SIG-M5 (cell line): ENCODE results near the gene ITPR2.

ENCODE experiments used
- DNase-seq: peaks from one replicate; lab custom pipeline; 2025; lab: John Stamatoyannopoulos, UW

The ITPR2 gene

DNA sequence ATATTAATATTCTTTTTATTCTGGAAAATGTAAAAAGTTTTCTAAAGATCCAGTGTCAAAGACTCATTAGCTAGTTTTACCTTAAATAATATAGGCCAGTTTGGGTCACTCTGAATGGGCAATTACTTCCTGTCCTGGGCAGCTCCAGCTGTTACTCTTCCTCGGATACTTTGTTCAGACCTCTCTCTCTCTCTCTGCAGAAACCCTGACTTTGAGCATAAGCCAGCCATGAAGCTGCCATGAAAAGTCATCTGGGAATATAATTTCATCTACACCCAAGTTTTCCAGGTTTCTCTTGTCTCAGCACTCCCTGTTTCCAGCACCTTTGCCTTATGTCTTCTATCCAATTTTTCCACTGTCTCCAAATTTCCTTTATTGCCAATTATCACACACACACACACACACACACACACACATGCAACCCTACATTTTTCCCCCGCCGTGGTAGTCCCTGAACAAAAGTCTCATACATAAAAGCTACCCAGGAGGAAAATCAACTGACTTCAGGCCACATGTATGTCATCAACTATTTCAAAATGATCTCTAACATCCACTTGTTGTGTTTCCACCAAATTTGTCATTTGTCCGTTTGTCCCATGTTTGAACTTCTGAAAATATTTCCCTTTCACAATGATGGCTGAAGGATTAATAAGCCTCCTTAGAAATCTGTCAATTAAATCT lies 319.5 kb downstream of the ITPR2 start:
- DNase-seq, result no peak

DNA sequence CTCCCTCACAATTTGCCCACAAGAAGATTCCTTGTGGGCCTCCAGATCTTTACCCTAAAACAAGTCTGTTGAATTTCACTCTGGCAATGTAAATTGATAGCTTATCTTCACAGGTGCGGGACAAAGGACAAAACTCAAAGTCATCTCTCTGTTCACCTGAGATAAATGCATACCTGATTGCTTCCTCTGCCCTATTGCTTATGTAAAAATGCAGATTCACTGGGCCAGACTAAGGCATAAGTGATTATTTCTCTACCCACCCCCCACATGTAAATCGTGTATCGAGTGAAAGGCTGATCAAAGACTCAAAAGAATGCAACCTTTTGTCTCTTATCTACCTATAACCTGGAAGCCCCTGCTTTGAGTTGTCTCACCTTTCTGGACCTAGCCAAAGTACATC lies 320.8 kb downstream of the ITPR2 start:
- DNase-seq, result no peak

DNA sequence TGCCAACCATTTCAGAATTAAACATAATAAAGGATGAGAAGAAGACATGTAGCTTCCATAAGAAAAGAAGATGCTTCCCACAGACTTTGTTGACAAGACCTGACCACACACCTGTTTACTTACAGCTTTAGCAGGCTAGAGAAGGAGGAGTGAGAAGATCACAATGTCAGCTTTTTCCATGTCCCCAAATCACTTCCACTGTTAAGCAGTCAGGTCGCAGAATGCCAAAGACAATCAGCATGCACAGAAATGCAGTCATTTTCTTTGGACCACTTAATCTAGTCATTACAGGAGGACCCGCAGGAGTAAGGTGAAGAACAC lies 322.7 kb downstream of the ITPR2 start:
- DNase-seq, result no peak

- no peak for DNase-seq
Measured at GRCh38 chr12:26507613-26508012, 325.4 kb downstream of the ITPR2 start.

DNA sequence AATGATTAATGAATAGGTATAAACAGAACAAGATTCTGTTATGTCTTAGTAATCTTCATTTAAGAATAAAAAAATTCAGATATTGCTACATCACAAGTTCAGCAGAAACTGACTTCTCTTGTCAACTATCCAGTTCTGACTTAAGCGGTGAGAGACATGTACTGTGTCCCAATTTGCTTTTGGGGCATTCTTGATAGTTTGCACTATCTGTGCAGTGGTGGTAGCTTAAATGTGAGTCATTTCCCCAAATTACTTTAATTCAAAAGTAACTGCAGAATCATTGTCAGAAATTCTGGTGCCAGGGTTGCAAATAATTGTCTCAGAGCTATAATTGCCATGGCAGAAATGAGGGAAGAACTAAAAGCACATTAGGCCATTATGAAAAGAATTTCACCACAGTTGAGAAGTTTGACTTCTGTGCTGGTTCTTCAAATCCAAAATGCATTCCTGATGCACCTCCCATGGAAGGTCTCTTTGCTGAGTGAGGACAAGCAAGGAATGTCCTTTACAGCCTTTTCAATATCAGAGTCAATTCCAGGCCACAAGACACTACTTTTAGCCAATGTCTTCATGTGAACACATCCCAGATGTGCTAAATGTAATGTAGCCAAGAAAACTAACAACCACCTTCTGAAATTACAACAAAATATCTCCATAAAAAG lies 332.9 kb downstream of the ITPR2 start:
- no peak for DNase-seq

- no peak for DNase-seq
Measured at GRCh38 chr12:26496170-26496569, 336.8 kb downstream of the ITPR2 start.

- DNase-seq, result no peak
Measured at GRCh38 chr12:26493656-26494055, 339.3 kb downstream of the ITPR2 start.

GRCh38 chr12:26492406-26492805 lies 340.6 kb downstream of the ITPR2 start:
- no peak for DNase-seq

GRCh38 chr12:26489908-26490307 lies 343.1 kb downstream of the ITPR2 start:
- DNase-seq, result no peak

- DNase-seq, result no peak
Measured at GRCh38 chr12:26488351-26488750, 344.6 kb downstream of the ITPR2 start.

- peak; percentile 75 for DNase-seq
Measured at GRCh38 chr12:26473291-26473690, 359.7 kb downstream of the ITPR2 start.

- DNase-seq, result peak; percentile 93
Measured at GRCh38 chr12:26471560-26471959, 361.4 kb downstream of the ITPR2 start.

- DNase-seq, result no peak
Measured at GRCh38 chr12:26469421-26470180, 363.4 kb downstream of the ITPR2 start.

DNA sequence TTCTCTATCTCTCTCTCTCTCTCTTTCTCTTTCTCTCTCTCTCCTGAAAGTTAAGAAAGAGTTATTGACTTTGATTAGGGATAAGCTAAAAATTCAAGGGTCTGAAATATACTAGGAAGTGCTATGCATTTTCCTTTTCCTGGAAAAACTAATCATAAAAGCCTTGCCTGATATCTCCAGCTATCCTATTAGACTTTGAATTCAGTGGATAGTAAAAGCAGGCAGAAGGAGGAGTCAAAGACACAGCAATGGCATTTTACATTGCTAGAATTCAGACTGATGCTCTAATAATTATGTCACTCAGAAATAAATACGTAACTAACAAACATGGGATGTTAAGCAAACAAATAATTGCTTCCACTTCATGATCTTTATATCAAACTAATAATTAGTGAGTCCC lies 365.6 kb downstream of the ITPR2 start:
- DNase-seq, result no peak

- DNase-seq, result no peak
Measured at GRCh38 chr12:26466726-26467125, 366.3 kb downstream of the ITPR2 start.

DNA sequence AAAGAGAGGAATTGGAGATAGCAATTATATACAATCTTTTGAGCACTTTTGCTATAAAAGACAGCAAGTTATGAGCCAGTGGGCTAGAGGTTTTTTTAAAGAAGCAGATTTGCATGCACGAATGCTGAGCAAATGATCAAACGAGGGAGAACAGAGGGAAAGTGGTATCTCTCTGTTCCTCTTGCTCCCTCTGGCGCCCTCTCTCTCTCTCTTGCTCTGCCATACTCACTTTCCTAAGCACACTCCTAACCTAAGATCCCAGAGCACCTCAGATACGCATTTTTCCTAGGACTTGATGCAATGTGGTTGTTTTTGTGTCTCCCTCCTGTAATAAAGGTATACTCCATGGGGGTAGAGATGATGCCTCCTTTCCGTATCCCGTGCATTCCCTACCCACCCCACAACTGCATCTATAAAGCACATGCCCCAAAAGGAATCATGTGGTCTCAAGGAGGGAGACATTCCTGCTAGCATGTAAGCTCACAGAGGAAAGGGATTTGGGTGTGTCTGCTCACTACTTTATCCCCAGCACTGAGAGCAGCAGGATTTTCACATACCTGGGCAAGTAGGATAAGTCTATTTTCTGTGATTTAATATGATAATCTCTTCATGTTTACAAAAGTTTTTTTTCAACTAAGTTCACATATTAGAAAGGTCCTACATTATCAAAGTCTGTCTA lies 367.4 kb downstream of the ITPR2 start:
- DNase-seq, result no peak

DNA sequence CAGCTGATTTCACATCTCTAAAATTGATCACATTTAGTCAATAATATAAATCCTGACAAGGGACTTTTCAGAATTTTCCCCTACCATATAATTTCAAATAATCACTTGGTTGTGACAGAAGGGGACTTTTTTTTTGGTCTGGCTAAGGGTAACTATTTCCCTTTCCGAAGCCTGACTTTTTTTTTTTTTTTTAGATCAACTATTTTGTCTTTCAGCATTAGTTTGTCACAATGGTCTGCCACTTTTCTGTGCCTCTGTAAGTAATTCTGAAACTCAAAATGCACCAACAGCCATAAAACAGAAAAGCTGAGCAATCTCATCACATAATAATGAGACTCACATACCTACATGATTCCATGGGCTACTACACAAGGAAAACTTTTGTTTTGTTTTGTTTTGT lies 371.2 kb downstream of the ITPR2 start:
- no peak for DNase-seq

DNA sequence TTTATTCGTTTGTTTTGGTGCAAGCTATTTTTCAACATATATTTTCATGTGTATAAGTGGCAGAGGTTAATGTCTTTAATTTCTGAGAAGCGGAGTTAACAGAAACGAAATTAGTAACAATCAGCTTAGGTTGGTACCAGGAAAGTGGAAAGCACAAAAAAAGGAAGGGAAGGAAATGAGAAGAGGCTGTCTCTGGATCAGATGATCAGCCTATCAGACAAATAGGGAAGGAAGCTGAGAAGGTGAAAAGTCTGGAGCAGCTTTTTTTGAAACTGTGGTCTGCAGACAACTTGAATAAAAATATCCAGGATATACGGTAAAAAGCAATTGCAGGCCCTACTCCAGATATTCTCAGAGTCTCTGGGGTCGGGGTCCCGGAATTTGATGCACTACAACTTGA lies 372.6 kb downstream of the ITPR2 start:
- DNase-seq, result no peak

DNA sequence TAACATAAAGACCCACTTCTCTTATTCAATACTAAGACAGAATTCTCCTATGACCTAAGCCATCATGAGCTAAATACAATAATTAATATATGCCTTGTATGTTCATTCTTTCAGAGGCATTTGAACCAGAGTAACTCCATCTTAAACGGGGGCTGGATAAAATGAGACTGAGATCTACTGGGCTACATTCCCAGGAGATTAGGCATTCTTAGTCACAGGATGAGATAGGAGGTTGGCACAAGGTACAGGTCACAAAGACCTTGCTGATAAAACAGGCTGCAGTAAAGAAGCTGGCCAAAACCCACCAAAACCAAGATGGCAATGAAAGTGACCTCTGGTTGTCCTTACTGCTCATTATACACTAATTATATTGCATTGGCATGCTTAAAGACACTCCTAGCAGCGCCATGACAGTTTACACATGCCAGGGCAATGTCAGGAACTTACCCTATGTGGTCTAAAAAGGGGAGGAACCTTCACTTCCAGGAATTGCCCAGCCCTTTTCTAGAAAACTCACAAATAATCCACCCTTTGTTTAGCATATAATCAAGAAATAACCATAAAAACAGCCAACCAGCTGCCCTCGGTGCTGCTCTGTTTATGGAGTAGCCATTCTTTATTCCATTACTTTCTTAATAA lies 376.9 kb downstream of the ITPR2 start:
- no peak for DNase-seq

DNA sequence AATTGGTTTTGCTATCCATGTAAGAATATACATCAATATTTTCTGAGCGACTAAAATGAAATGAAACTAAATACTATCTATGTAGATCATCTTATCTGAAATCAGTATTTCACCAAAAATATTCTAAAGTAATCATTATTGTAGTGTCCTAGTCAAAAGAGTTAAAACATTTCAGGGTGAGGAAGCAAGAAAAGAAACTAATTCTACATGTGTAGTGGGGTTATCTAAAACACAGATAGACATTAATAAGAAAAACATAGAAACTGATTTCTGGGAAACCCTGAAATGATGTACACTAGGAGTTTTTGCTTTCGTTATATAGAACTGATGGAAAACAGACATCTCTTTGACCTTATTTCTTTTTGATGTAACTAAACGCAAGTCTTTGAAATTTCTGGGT lies 379.7 kb downstream of the ITPR2 start:
- no peak for DNase-seq

- DNase-seq, result no peak
Measured at GRCh38 chr12:26452511-26452910, 380.5 kb downstream of the ITPR2 start.

DNA sequence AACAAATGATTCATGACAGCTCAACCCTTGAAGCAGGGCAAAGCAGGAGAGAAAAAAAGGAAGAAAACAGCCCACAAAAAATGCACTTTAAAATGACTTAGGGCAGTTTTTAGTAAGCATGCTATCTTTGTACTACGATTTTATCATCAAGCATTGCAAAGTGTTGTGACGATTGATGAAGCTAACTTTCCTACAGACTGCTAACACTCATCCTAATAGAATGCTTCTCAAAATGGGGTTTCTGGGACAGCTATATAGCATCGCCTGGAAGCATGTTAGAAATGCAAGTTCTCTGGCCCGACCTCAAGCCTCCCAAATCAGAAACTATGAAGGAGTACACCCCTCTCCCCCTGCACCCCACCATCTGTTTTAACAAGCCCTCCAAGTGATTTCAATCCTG lies 381.2 kb downstream of the ITPR2 start:
- no peak for DNase-seq
